ENCODE data around the gene CIROP. TPM values are rescaled to one million over a fixed set of nuclear protein-coding genes. Genes with fewer than 3 reads are reported as not detected.
"Not testable (repeated sequence)": the region's sequence is repeated elsewhere in the genome, so short reads cannot be mapped to it uniquely, and the experiment has no call there.

CIROP gene
- total RNA-seq, 8 experiments from 2014 or later, result 0.05 to 0.22 (median 0.18) TPM; not detected in 2

GRCh38 chr14:23118506-23119362 lies 13.9 kb upstream of the CIROP start, which contains the start of gene CEBPE:
TSS of gene CEBPE (minus strand) at chr14:23119255. CDS start at chr14:23119091, 164 bp downstream.
- peaks cover 13 to 15% of the 10 kb centered on the region in 2 donors for H3K4me1 ChIP-seq (replicated peaks in 1 of 2)
- 40 to 93% (median 50%) methylated on average over 1 to 3 of the region's 32 CpGs; no CpG with 5 or more reads in 7 of the 10 experiments for WGBS, 10 experiments
- H3K27ac ChIP-seq, result no peak within 1 kb of the TSS
- no peak within 1 kb of the TSS for H3K4me3 ChIP-seq
- in situ Hi-C loops (cut with MboI; ENCODE audit: low pct_unique_long_range_greater_than_20kb in 2 of 9, low sequenced_read_pairs in 9 of 9, unreplicated experiment in 9 of 9), result no loop called here
- ATAC-seq (replicated peaks in 6 of 8), result no peak

- Histone ChIP-seq H3K4me3 (no peak overlapping the region), H3K27ac (no peak overlapping the region), H3K4me1 (replicated peaks in 1 of 2) (peaks cover 18 to 22% of the 10 kb centered on the region in 2 donors)
- in situ Hi-C loops (cut with MboI; ENCODE audit: low pct_unique_long_range_greater_than_20kb in 2 of 9, low sequenced_read_pairs in 9 of 9, unreplicated experiment in 9 of 9), result no loop called here
- ATAC-seq (replicated peaks in 6 of 8), result no peak
- WGBS, 10 experiments, result 40 to 100% (median 80%) methylated on average over 1 to 9 of the region's 32 CpGs; no CpG with 5 or more reads in 4 of the 10 experiments
Observed at GRCh38 chr14:23117371-23118020, 12.7 kb upstream of the CIROP start.

GRCh38 chr14:23115918-23116317 lies 11.1 kb upstream of the CIROP start:
- H3K4me1 ChIP-seq (replicated peaks in 1 of 2), result peaks cover 10 to 17% of the 10 kb centered on the region in 2 donors
- H3K27ac ChIP-seq, result no peak overlapping the region
- in situ Hi-C loops (cut with MboI; ENCODE audit: low pct_unique_long_range_greater_than_20kb in 2 of 9, low sequenced_read_pairs in 9 of 9, unreplicated experiment in 9 of 9), result no loop called here
- no peak for ATAC-seq (replicated peaks in 6 of 8)
- no peak overlapping the region for H3K4me3 ChIP-seq
- WGBS, 10 experiments, result 50 to 92% (median 73%) methylated on average over 1 to 3 of the region's 5 CpGs; no CpG with 5 or more reads in 2 of the 10 experiments

GRCh38 chr14:23115039-23115731 lies 10.4 kb upstream of the CIROP start:
- Histone ChIP-seq H3K27ac (no peak overlapping the region), H3K4me1 (replicated peaks in 1 of 2) (peaks cover 10 to 17% of the 10 kb centered on the region in 2 donors), H3K4me3 (no peak overlapping the region)
- ATAC-seq (replicated peaks in 6 of 8), result peak in 4 of 8 experiments; percentile 36 to 84 (median 80)
- in situ Hi-C loops (cut with MboI; ENCODE audit: low pct_unique_long_range_greater_than_20kb in 2 of 9, low sequenced_read_pairs in 9 of 9, unreplicated experiment in 9 of 9), result no loop called here
- WGBS, 10 experiments, result 0 to 100% (median 72%) methylated on average over 1 to 4 of the region's 10 CpGs; no CpG with 5 or more reads in 4 of the 10 experiments

- ATAC-seq (replicated peaks in 6 of 8), result no peak
- H3K27ac ChIP-seq, result no peak overlapping the region
- H3K4me3 ChIP-seq, result no peak overlapping the region
- in situ Hi-C loops (cut with MboI; ENCODE audit: low pct_unique_long_range_greater_than_20kb in 2 of 9, low sequenced_read_pairs in 9 of 9, unreplicated experiment in 9 of 9), result no loop called here
- peaks cover 10 to 17% of the 10 kb centered on the region in 2 donors for H3K4me1 ChIP-seq (replicated peaks in 1 of 2)
- 0 to 85% (median 54%) methylated on average over 2 to 4 of the region's 4 CpGs; no CpG with 5 or more reads in 6 of the 10 experiments for WGBS, 10 experiments
Observed at GRCh38 chr14:23114669-23115038, 9.9 kb upstream of the CIROP start.

- in situ Hi-C loops (cut with MboI; ENCODE audit: low pct_unique_long_range_greater_than_20kb in 2 of 9, low sequenced_read_pairs in 9 of 9, unreplicated experiment in 9 of 9), result no loop called here
- Histone ChIP-seq H3K4me3 (no peak overlapping the region), H3K27ac (peak overlapping the region in 1 of 2 donors; percentile 60), H3K4me1 (replicated peaks in 1 of 2) (peaks cover 10 to 17% of the 10 kb centered on the region in 2 donors)
- no peak for ATAC-seq (replicated peaks in 6 of 8)
- WGBS, 10 experiments, result 40 to 100% (median 80%) methylated on average over 1 to 5 of the region's 5 CpGs; no CpG with 5 or more reads in 4 of the 10 experiments
Observed at GRCh38 chr14:23114120-23114458, 9.3 kb upstream of the CIROP start.

GRCh38 chr14:23113431-23114119 lies 8.8 kb upstream of the CIROP start:
- H3K4me1 ChIP-seq (replicated peaks in 1 of 2), result peaks cover 10 to 17% of the 10 kb centered on the region in 2 donors
- H3K27ac ChIP-seq, result peak overlapping the region in 1 of 2 donors; percentile 60
- 0 to 100% (median 80%) methylated on average over 1 to 2 of the region's 10 CpGs; no CpG with 5 or more reads in 6 of the 10 experiments for WGBS, 10 experiments
- peak in 7 of 8 experiments; percentile 15 to 77 (median 59) for ATAC-seq (replicated peaks in 6 of 8)
- in situ Hi-C loops (cut with MboI; ENCODE audit: low pct_unique_long_range_greater_than_20kb in 2 of 9, low sequenced_read_pairs in 9 of 9, unreplicated experiment in 9 of 9), result no loop called here
- no peak overlapping the region for H3K4me3 ChIP-seq

- H3K4me3 ChIP-seq, result no peak overlapping the region
- no peak overlapping the region for H3K27ac ChIP-seq
- WGBS, 10 experiments, result 63 to 83% (median 78%) methylated on average over 1 to 5 of the region's 12 CpGs; no CpG with 5 or more reads in 4 of the 10 experiments
- in situ Hi-C loops (cut with MboI; ENCODE audit: low pct_unique_long_range_greater_than_20kb in 2 of 9, low sequenced_read_pairs in 9 of 9, unreplicated experiment in 9 of 9), result no loop called here
- H3K4me1 ChIP-seq (replicated peaks in 1 of 2), result peaks cover 10 to 17% of the 10 kb centered on the region in 2 donors
- ATAC-seq (replicated peaks in 6 of 8), result peak in 3 of 8 experiments; percentile 1 to 15 (median 11)
Observed at GRCh38 chr14:23112359-23113178, 7.8 kb upstream of the CIROP start.

- WGBS, 10 experiments, result 39 to 100% (median 59%) methylated on average over 1 to 5 of the region's 5 CpGs
- Histone ChIP-seq H3K4me3 (no peak overlapping the region), H3K27ac (no peak overlapping the region), H3K4me1 (replicated peaks in 1 of 2) (peaks cover 10 to 17% of the 10 kb centered on the region in 2 donors)
- in situ Hi-C loops (cut with MboI; ENCODE audit: low pct_unique_long_range_greater_than_20kb in 2 of 9, low sequenced_read_pairs in 9 of 9, unreplicated experiment in 9 of 9), result no loop called here
- no peak for ATAC-seq (replicated peaks in 6 of 8)
Observed at GRCh38 chr14:23110579-23111365, 6.0 kb upstream of the CIROP start.

- in situ Hi-C loops (cut with MboI; ENCODE audit: low pct_unique_long_range_greater_than_20kb in 2 of 9, low sequenced_read_pairs in 9 of 9, unreplicated experiment in 9 of 9), result no loop called here
- WGBS, 10 experiments, result 31 to 100% (median 83%) methylated on average over 1 of the region's 1 CpG; no CpG with 5 or more reads in 1 of the 10 experiments
- H3K4me3 ChIP-seq, result no peak overlapping the region
- H3K4me1 ChIP-seq (replicated peaks in 1 of 2), result peaks cover 10 to 17% of the 10 kb centered on the region in 2 donors
- ATAC-seq (replicated peaks in 6 of 8), result no peak
- no peak overlapping the region for H3K27ac ChIP-seq
Observed at GRCh38 chr14:23109769-23110168, 5.0 kb upstream of the CIROP start.

- H3K4me1 ChIP-seq (replicated peaks in 1 of 2); in situ Hi-C loops (cut with MboI; ENCODE audit: low pct_unique_long_range_greater_than_20kb in 2 of 9, low sequenced_read_pairs in 9 of 9, unreplicated experiment in 9 of 9); H3K4me3 ChIP-seq; H3K27ac ChIP-seq: not testable (repeated sequence)
- WGBS, 10 experiments, result 88 to 100% methylated on average over 1 to 4 of the region's 24 CpGs; no CpG with 5 or more reads in 8 of the 10 experiments
- peak in 1 of 8 experiments; percentile 34 for ATAC-seq (replicated peaks in 6 of 8)
Observed at GRCh38 chr14:23108169-23108568, 3.4 kb upstream of the CIROP start.

Measured in motor neuron (in vitro differentiated cells).